SK-N-SH treated with all-trans-retinoic acid at 6 μM for 48 hours (cell line): ENCODE measurements around the gene NR1I3.
"Not testable (repeated sequence)": the region's sequence is repeated elsewhere in the genome, so short reads cannot be mapped to it uniquely, and the experiment has no call there.

ENCODE experiments used
- ARNTL ChIP-seq: fragments of 450-650 bp; formaldehyde crosslinking; IDR thresholded peaks from 2 replicates; pipeline ENCODE4 v1.5.0; 2020; ENCODE audit warnings: low read depth, mild to moderate bottlenecking, moderate library complexity, borderline replicate concordance
- BACH2 ChIP-seq: fragments of 250-450 bp; sonication (Bioruptor Pico); IDR thresholded peaks from 2 replicates; pipeline ENCODE4 v1.9.0; 2021; ENCODE audit warnings: mild to moderate bottlenecking, borderline replicate concordance
- CSRNP3 ChIP-seq: fragments of 250-450 bp; sonication (Bioruptor Pico); IDR thresholded peaks from 2 replicates; pipeline ENCODE4 v1.5.1; 2021; ENCODE audit warnings: mild to moderate bottlenecking, moderate library complexity
- ESRRG ChIP-seq: fragments of 250-450 bp; sonication (Bioruptor Pico); IDR thresholded peaks from 2 replicates; pipeline ENCODE4 v1.6.1; 2021; ENCODE audit warnings: mild to moderate bottlenecking
- RARB ChIP-seq: fragments of 250-450 bp; sonication (Bioruptor Pico); IDR thresholded peaks from 2 replicates; pipeline ENCODE4 v1.8.0; 2021; ENCODE audit warnings: mild to moderate bottlenecking, moderate library complexity
- ZC3H10 ChIP-seq: fragments of 250-450 bp; sonication (Bioruptor Pico); IDR thresholded peaks from 2 replicates; pipeline ENCODE4 v1.5.1; 2021; ENCODE audit warnings: mild to moderate bottlenecking, moderate library complexity
- ZFP3 ChIP-seq: fragments of 250-450 bp; sonication (Bioruptor Pico); IDR thresholded peaks from 2 replicates; pipeline ENCODE4 v1.5.0; 2020; ENCODE audit warnings: mild to moderate bottlenecking, moderate library complexity
- ZFP30 ChIP-seq: fragments of 450-650 bp; formaldehyde crosslinking; IDR thresholded peaks from 2 replicates; pipeline ENCODE4 v1.5.0; 2022; ENCODE audit warnings: mild to moderate bottlenecking, moderate library complexity
- TF ChIP-seq, protein P1 (sequence below): fragments of 250-450 bp; sonication (Bioruptor Pico); IDR thresholded peaks from 2 replicates; pipeline ENCODE4 v1.5.1; 2020; ENCODE audit warnings: low read depth, mild to moderate bottlenecking, moderate library complexity

DNA sequence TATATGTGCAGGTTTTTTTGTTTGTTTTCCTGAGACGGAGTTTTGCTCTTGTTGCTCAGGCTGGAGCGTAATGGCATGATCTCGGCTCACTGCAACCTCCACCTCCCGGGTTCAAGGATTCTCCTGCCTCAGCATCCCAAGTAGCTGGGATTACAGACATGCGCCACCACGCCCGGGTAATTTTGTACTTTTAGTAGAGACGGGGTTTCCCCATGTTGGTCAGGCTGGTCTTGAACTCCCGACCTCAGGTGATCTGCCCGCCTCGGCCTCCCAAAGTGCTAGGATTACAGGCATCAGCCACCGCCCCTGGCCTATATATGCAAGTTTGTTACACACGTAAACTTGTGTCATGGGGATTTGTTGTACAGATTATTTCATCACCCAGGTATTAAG lies 13.3 kb downstream of the NR1I3 start:
- TF ChIP-seq ZFP30; RARB (CRISPR knock-in tag); BACH2; ZFP3; ESRRG; ARNTL; CSRNP3 (CRISPR knock-in tag); ZC3H10 (CRISPR knock-in tag): not testable (repeated sequence)
- TF ChIP-seq, protein P1, sequence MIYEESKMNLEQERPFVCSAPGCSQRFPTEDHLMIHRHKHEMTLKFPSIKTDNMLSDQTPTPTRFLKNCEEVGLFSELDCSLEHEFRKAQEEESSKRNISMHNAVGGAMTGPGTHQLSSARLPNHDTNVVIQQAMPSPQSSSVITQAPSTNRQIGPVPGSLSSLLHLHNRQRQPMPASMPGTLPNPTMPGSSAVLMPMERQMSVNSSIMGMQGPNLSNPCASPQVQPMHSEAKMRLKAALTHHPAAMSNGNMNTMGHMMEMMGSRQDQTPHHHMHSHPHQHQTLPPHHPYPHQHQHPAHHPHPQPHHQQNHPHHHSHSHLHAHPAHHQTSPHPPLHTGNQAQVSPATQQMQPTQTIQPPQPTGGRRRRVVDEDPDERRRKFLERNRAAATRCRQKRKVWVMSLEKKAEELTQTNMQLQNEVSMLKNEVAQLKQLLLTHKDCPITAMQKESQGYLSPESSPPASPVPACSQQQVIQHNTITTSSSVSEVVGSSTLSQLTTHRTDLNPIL (CRISPR knock-in tag) = not testable (repeated sequence)
